Measurements from ENCODE around the gene PARP9.

DNA sequence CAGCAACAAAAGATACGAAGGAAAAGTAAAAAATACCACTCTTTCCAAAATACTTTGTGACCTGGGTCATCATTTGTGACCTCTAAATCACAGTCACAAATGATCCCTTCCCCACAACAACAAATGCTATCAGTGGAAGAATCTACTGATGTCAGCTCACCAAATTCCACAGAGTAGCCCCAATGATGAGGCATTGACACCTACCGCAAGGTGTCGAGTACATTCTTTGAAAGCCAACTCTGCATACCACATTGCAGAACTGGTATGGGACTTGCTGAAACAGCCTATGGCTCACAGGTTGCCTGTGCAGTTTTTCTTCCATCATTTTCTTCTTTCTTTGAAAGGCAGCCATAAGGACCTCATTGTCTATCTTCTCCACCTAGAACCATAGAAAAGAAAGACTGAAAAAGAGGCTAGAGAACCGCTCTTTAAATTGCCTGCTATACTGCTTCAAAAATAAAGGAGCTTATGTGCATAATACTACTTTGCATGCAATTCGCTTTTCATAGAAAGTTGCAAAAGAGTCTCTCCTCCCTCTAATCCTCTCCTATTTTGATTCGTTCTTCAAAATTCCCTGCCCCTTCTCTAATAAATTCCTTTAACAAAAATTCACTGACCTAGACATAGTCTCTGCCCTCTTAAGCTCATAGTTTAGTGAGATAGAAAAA is 28.0 kb downstream of the PARP9 start:
- no peak for TF ChIP-seq EZH2 (IDR thresholded peaks at IDR 0.05; ENCODE audit: borderline replicate concordance, low read length)
- TF ChIP-seq, protein P1, sequence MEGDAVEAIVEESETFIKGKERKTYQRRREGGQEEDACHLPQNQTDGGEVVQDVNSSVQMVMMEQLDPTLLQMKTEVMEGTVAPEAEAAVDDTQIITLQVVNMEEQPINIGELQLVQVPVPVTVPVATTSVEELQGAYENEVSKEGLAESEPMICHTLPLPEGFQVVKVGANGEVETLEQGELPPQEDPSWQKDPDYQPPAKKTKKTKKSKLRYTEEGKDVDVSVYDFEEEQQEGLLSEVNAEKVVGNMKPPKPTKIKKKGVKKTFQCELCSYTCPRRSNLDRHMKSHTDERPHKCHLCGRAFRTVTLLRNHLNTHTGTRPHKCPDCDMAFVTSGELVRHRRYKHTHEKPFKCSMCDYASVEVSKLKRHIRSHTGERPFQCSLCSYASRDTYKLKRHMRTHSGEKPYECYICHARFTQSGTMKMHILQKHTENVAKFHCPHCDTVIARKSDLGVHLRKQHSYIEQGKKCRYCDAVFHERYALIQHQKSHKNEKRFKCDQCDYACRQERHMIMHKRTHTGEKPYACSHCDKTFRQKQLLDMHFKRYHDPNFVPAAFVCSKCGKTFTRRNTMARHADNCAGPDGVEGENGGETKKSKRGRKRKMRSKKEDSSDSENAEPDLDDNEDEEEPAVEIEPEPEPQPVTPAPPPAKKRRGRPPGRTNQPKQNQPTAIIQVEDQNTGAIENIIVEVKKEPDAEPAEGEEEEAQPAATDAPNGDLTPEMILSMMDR (IDR thresholded peaks at IDR 0.05; ENCODE audit: low read length) = no peak

All from OCI-LY1 (cell line).